Gastroesophageal sphincter (tissue), 3 donors: ENCODE data around the gene CHCHD10.

Experiments
- POLR2A ChIP-seq, 2 donors: fragments of 450-650 bp; IDR thresholded peaks; one replicate each; pipeline ENCODE4 v1.6.1; 2017; ENCODE audit warnings: antibody characterized with exemption in 2 of 2, mild to moderate bottlenecking in 2 of 2, moderate library complexity in 1 of 2
- TF ChIP-seq, protein P1 (sequence below), 4 experiments: fragments of 200-600 bp in 2 of 4; fragments of 450-650 bp in 2 of 4; sonication (generic) in 1 of 4; IDR thresholded peaks; one replicate each; pipeline ENCODE4 v1.5.1; 2017 to 2019; ENCODE audit warnings: antibody characterized with exemption in 4 of 4, mild to moderate bottlenecking in 2 of 4, moderate library complexity in 2 of 4

DNA sequence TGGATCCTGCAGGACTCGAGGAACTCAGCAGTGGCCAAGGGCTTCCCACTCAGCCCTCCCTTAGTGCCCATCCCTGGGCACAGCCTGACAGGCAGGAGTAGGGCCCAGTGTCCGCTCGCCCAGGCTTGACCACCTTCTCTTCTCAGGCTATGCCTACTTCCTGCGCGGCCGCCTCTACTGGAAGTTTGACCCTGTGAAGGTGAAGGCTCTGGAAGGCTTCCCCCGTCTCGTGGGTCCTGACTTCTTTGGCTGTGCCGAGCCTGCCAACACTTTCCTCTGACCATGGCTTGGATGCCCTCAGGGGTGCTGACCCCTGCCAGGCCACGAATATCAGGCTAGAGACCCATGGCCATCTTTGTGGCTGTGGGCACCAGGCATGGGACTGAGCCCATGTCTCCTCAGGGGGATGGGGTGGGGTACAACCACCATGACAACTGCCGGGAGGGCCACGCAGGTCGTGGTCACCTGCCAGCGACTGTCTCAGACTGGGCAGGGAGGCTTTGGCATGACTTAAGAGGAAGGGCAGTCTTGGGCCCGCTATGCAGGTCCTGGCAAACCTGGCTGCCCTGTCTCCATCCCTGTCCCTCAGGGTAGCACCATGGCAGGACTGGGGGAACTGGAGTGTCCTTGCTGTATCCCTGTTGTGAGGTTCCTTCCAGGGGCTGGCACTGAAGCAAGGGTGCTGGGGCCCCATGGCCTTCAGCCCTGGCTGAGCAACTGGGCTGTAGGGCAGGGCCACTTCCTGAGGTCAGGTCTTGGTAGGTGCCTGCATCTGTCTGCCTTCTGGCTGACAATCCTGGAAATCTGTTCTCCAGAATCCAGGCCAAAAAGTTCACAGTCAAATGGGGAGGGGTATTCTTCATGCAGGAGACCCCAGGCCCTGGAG is 15.7 kb upstream of the CHCHD10 start:
- TF ChIP-seq, protein P1, sequence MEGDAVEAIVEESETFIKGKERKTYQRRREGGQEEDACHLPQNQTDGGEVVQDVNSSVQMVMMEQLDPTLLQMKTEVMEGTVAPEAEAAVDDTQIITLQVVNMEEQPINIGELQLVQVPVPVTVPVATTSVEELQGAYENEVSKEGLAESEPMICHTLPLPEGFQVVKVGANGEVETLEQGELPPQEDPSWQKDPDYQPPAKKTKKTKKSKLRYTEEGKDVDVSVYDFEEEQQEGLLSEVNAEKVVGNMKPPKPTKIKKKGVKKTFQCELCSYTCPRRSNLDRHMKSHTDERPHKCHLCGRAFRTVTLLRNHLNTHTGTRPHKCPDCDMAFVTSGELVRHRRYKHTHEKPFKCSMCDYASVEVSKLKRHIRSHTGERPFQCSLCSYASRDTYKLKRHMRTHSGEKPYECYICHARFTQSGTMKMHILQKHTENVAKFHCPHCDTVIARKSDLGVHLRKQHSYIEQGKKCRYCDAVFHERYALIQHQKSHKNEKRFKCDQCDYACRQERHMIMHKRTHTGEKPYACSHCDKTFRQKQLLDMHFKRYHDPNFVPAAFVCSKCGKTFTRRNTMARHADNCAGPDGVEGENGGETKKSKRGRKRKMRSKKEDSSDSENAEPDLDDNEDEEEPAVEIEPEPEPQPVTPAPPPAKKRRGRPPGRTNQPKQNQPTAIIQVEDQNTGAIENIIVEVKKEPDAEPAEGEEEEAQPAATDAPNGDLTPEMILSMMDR (IDR thresholded peaks at IDR 0.05), result no peak
- no peak for TF ChIP-seq POLR2A (IDR thresholded peaks at IDR 0.05)
